GM06990 (cell line): ENCODE data around the gene CDK2AP2.

ENCODE experiments used
- DNase-seq: peaks from one replicate; pipeline ENCODE4 v3.0.0-alpha.2; 2011; ENCODE audit not compliant: insufficient read length; ENCODE audit errors: extremely low read depth
- H3K27me3 ChIP-seq: replicated peaks from 2 replicates; pipeline ENCODE4 v1.6.0; 2011; ENCODE audit warnings: low read length; ENCODE audit not compliant: control insufficient read depth, insufficient read depth
- H3K36me3 ChIP-seq: 2 replicates; pipeline ENCODE4 v1.5.1; 2011; ENCODE audit warnings: low read length; ENCODE audit not compliant: control insufficient read depth, insufficient read depth
- H3K4me3 ChIP-seq: replicated peaks from 2 replicates; pipeline ENCODE4 v1.5.1; 2011; ENCODE audit warnings: low read depth, mild to moderate bottlenecking, control low read depth, low read length
- CTCF ChIP-seq: IDR thresholded peaks from 2 replicates; pipeline ENCODE4 v1.5.1; 2011; ENCODE audit warnings: low read length, control low read depth, mild to moderate bottlenecking, inconsistent platforms; ENCODE audit not compliant: insufficient read depth, poor library complexity, severe bottlenecking

CDK2AP2 gene

GRCh38 chr11:67500484-67500821 is 7.5 kb downstream of the CDK2AP2 start:
- TF ChIP-seq CTCF = no peak
- no peak overlapping the region for H3K4me3 ChIP-seq
- no peak for DNase-seq
- no peaks in the 10 kb centered on the region for H3K27me3 ChIP-seq
- peaks cover 53% of the 10 kb centered on the region for H3K36me3 ChIP-seq

- Histone ChIP-seq H3K36me3 (peaks cover 58% of the 10 kb centered on the region), H3K27me3 (no peaks in the 10 kb centered on the region), H3K4me3 (no peak overlapping the region)
- no peak for DNase-seq
- no peak for TF ChIP-seq CTCF
These were observed 8.0 kb downstream of the CDK2AP2 start for GRCh38 chr11:67499808-67500483.

GRCh38 chr11:67498544-67498972 is 9.4 kb downstream of the CDK2AP2 start:
- Histone ChIP-seq H3K36me3 (peaks cover 60% of the 10 kb centered on the region), H3K27me3 (no peaks in the 10 kb centered on the region), H3K4me3 (no peak overlapping the region)
- no peak for TF ChIP-seq CTCF
- no peak for DNase-seq

- TF ChIP-seq CTCF = no peak
- no peak for DNase-seq
- no peak overlapping the region for H3K4me3 ChIP-seq
- no peaks in the 10 kb centered on the region for H3K27me3 ChIP-seq
- peaks cover 61% of the 10 kb centered on the region for H3K36me3 ChIP-seq
These were observed 10.2 kb downstream of the CDK2AP2 start for GRCh38 chr11:67497656-67498291.

GRCh38 chr11:67496113-67496512 is 11.8 kb downstream of the CDK2AP2 start:
- no peak for TF ChIP-seq CTCF
- Histone ChIP-seq H3K4me3 (no peak overlapping the region), H3K36me3 (peaks cover 64% of the 10 kb centered on the region), H3K27me3 (no peaks in the 10 kb centered on the region)
- DNase-seq = no peak
